ENCODE measurements around the gene HIVEP2. TPM values are rescaled to one million over a fixed set of nuclear protein-coding genes. Genes with fewer than 3 reads are reported as not detected.
A peak's percentile ranks its signal among the peaks of the same experiment; 100 is the strongest.

Gene HIVEP2
- total RNA-seq, 3 donors from 2014 or later (not counting 1 experiment from before 2014, with no cell fraction given): 14.6 to 21.6 (median 18.7) TPM

GRCh38 chr6:142783499-142783898 is 161.5 kb downstream of the HIVEP2 start:
- ATAC-seq: no peak
- intact Hi-C loops (cut with micrococcal nuclease): no loop called here
- no peaks in the 10 kb centered on the region for H3K9me3 ChIP-seq (ENCODE audit: control insufficient read depth, insufficient read depth, low read length)
- no peaks in the 10 kb centered on the region for H3K27me3 Mint-ChIP-seq (ENCODE audit: low read depth in 2 of 2)
- TF ChIP-seq CTCF (IDR thresholded peaks at IDR 0.05): no peak
- no peak overlapping the region for H3K4me3 Mint-ChIP-seq
- H3K36me3 ChIP-seq (ENCODE audit: control insufficient read depth, insufficient read depth, low read length): no peaks in the 10 kb centered on the region
- no peaks in the 10 kb centered on the region for H3K4me1 ChIP-seq (ENCODE audit: control insufficient read depth, insufficient read depth, low read length)
- no peak for DNase-seq
- H3K27me3 ChIP-seq (ENCODE audit: control insufficient read depth, insufficient read depth, low read length): no peaks in the 10 kb centered on the region
- no peaks in the 10 kb centered on the region for H3K36me3 Mint-ChIP-seq
- no peaks in the 10 kb centered on the region for H3K9me3 Mint-ChIP-seq
- H3K4me1 Mint-ChIP-seq: peaks cover 6 to 22% of the 10 kb centered on the region in 2 donors
- no peak overlapping the region for H3K4me3 ChIP-seq (ENCODE audit: low read length)
- no peak overlapping the region for H3K27ac Mint-ChIP-seq
- no peak overlapping the region for H3K27ac ChIP-seq (ENCODE audit: low read length)
- WGBS (ENCODE audit: insufficient coverage): no CpG with 5 or more reads among the region's 2 CpGs

- no peaks in the 10 kb centered on the region for H3K9me3 Mint-ChIP-seq
- DNase-seq (peak in 1 of 2 donors; percentile 22), ATAC-seq (no peak)
- no peaks in the 10 kb centered on the region for H3K4me1 ChIP-seq (ENCODE audit: control insufficient read depth, insufficient read depth, low read length)
- H3K27me3 Mint-ChIP-seq (ENCODE audit: low read depth in 2 of 2): no peaks in the 10 kb centered on the region
- no peaks in the 10 kb centered on the region for H3K27me3 ChIP-seq (ENCODE audit: control insufficient read depth, insufficient read depth, low read length)
- no peak for TF ChIP-seq CTCF (IDR thresholded peaks at IDR 0.05)
- H3K4me1 Mint-ChIP-seq: peaks cover 6 to 9% of the 10 kb centered on the region in 2 donors
- no peaks in the 10 kb centered on the region for H3K9me3 ChIP-seq (ENCODE audit: control insufficient read depth, insufficient read depth, low read length)
- H3K27ac ChIP-seq (ENCODE audit: low read length): no peak overlapping the region
- intact Hi-C loops (cut with micrococcal nuclease): no loop called here
- H3K4me3 Mint-ChIP-seq: no peak overlapping the region
- H3K36me3 ChIP-seq (ENCODE audit: control insufficient read depth, insufficient read depth, low read length): no peaks in the 10 kb centered on the region
- WGBS (ENCODE audit: insufficient coverage): 90% methylated on average over 2 of the region's 3 CpGs
- peak overlapping the region in 1 of 2 donors; percentile 35 for H3K27ac Mint-ChIP-seq
- no peaks in the 10 kb centered on the region for H3K36me3 Mint-ChIP-seq
- no peak overlapping the region for H3K4me3 ChIP-seq (ENCODE audit: low read length)
Measured at GRCh38 chr6:142781129-142781528, 163.8 kb downstream of the HIVEP2 start.

GRCh38 chr6:142773859-142774648 is 170.9 kb downstream of the HIVEP2 start:
- peaks cover 44% of the 10 kb centered on the region for H3K36me3 ChIP-seq (ENCODE audit: control insufficient read depth, insufficient read depth, low read length)
- H3K4me1 ChIP-seq (ENCODE audit: control insufficient read depth, insufficient read depth, low read length): no peaks in the 10 kb centered on the region
- Mint-ChIP-seq H3K9me3 (no peaks in the 10 kb centered on the region), H3K36me3 (peaks cover 17% of the 10 kb centered on the region), H3K4me3 (no peak overlapping the region), H3K27me3 (ENCODE audit: low read depth in 2 of 2) (no peaks in the 10 kb centered on the region), H3K27ac (no peak overlapping the region), H3K4me1 (no peaks in the 10 kb centered on the region)
- peak in 1 of 2 donors; percentile 56 for DNase-seq
- H3K9me3 ChIP-seq (ENCODE audit: control insufficient read depth, insufficient read depth, low read length): no peaks in the 10 kb centered on the region
- no peak for TF ChIP-seq CTCF (IDR thresholded peaks at IDR 0.05)
- H3K27me3 ChIP-seq (ENCODE audit: control insufficient read depth, insufficient read depth, low read length): no peaks in the 10 kb centered on the region
- H3K27ac ChIP-seq (ENCODE audit: low read length): no peak overlapping the region
- H3K4me3 ChIP-seq (ENCODE audit: low read length): no peak overlapping the region
- ATAC-seq: no peak
- 73% methylated on average over 12 of the region's 12 CpGs for WGBS (ENCODE audit: insufficient coverage)
- intact Hi-C loops (cut with micrococcal nuclease): no loop called here

Data from natural killer cell (primary cell).